Activated naive CD8-positive, alpha-beta T cell treated with anti-CD3 and anti-CD28 coated beads, Interleukin-2, amount 50 U/mL, for 16 hours (primary cell): ENCODE data around the gene SERINC2.

Experiments
- DNase-seq: peaks from one replicate; pipeline ENCODE4 v3.0.0-alpha.2; 2020; ENCODE audit warnings: low read depth, low spot score

The SERINC2 gene

DNA sequence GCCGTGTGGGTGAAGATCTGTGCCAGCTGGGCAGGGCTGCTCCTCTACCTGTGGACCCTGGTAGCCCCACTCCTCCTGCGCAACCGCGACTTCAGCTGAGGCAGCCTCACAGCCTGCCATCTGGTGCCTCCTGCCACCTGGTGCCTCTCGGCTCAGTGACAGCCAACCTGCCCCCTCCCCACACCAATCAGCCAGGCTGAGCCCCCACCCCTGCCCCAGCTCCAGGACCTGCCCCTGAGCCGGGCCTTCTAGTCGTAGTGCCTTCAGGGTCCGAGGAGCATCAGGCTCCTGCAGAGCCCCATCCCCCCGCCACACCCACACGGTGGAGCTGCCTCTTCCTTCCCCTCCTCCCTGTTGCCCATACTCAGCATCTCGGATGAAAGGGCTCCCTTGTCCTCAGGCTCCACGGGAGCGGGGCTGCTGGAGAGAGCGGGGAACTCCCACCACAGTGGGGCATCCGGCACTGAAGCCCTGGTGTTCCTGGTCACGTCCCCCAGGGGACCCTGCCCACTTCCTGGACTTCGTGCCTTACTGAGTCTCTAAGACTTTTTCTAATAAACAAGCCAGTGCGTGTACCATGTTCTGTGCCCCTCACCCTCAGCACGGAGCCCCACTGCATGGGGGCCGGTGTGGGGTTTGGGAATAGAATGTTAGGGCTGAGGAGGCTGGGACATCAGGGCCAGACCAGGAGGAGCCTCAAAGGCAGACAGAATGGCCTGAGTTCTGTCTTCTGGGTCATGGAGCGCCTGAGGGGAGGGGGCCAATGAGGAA is 21.3 kb downstream of the SERINC2 start:
- no peak for DNase-seq

- no peak for DNase-seq
Observed at GRCh38 chr1:31434979-31435378, 22.0 kb downstream of the SERINC2 start.

DNA sequence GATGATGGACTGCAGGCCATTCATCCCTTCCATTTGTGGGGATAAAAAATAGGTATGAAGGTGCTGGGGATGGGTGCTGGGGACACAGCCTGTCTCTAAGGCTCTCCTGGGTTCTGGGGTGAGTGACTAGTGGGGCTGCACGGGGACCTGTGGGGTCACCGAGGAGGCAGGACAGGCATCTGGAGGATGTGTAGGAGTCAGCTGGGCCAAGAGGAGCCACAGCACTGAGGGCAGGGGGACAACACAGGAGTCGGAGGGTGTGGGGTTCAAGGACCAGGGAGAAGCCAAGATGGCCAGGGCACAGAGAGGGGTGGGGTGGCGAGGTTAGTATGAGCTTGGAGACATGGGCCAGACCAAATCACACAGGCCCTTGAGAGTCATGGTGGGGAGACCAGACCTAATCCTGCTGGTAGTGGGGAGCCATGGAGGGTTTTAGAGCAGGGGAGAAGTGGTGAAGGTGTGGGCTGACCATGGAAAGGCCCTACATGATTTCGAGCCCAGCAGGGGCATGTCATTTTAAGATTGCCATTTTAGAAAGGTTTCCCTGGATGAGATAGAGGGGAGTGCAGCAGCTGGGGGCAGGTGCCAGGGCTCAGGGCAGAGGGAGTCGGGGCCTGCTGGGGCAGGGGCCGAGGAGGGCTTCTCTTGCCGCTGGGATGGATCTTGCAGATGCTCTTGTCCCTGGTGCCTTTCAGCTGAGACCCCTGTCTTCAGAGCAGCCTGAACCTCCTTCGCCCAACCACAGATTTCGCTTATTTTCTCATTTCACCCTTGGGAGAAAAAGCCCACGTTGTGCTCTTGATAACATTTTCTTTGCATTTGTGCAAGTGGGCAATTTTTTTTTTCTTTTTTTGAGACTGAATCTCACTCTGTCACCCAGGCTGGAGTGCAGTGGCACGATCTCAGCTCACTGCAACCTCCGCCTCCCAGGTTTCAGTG is 22.7 kb downstream of the SERINC2 start:
- DNase-seq = no peak

- DNase-seq = no peak
Observed at GRCh38 chr1:31436596-31437432, 23.8 kb downstream of the SERINC2 start.

DNA sequence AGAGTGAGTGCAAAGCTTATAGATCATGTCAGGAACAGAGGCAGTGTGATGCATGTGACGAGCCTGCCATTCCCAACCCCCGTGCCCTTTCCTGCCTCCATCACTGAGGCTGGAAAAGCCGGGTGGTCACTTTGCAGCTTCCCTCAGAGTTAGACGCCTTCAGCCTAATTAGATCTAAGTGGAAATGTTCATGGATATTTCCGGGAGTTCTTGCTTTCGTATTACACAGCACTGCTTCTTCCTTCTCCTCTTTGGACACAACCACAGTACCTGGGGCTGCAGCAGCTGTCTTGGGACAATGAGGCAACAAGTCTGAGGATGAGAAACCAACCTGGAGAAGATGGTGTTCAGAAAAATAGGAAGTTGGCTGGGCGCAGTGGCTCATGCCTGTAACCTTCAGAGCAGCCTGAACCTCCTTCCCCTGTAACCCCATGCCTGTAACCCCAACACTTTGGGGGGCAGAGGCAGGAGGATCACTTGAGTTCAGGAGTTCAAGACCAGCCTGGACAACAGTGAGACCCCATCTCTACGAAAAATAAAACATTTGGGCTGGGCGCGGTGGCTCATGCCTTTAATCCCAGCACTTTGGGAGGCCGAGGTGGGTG is 24.5 kb downstream of the SERINC2 start:
- DNase-seq = no peak

DNA sequence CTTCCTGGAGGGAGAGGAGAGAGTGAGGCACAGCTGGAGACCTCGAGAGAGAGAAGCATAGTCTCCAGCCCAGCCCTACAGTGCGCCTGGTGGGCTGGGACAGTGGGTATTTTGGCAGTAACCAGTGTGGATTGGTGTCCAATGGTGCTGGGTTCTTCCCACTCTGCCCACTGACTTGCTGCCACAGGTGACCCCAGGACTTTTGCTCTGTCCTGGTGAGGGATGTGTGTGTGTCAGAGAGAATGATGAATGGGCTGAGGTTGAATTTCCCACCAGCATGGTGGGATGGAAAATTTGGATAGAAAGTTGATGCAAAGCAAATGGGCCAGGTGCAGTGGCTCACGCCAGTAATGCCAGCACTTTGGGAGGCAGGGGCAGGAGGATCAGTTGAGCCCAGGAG is 26.3 kb downstream of the SERINC2 start:
- DNase-seq = no peak

DNA sequence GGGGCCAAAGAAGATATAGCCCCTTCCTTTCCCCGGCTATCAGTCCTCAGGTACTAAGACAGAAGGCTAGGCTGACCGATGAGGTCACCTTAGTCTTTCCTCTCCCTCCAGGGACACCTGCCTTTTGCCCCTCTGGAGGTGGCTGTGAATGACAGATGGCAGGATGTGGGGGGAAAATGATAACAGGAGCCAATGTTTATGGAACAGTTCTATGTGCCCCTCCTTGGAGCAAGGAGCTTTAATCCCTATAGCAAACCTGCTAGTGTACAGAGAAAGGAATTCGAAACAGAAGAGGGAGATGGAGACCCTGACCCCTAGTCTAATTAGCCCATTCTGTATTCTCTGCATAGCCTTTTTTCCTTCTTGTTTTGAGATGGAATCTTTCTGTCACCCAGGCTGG is 28.1 kb downstream of the SERINC2 start:
- DNase-seq = no peak

DNA sequence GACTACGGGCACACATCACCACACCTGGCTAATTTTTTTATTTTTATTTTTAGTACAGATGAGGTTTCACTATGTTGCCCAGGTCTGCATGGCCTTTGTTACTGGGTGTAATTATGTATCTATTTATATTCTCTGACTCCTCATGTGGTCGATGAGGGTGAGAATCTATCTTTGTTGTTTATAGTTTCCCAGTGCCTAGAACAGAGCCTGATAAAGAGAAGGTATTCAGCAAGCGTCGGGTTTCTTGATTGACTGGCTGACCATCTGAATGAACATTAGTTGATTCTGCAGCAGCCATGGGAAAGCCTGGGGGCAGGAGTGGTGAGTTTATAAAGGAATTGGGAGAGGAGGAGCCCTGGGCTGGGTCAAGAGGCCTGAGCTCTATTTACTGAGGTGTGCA is 28.5 kb downstream of the SERINC2 start:
- DNase-seq = no peak

DNA sequence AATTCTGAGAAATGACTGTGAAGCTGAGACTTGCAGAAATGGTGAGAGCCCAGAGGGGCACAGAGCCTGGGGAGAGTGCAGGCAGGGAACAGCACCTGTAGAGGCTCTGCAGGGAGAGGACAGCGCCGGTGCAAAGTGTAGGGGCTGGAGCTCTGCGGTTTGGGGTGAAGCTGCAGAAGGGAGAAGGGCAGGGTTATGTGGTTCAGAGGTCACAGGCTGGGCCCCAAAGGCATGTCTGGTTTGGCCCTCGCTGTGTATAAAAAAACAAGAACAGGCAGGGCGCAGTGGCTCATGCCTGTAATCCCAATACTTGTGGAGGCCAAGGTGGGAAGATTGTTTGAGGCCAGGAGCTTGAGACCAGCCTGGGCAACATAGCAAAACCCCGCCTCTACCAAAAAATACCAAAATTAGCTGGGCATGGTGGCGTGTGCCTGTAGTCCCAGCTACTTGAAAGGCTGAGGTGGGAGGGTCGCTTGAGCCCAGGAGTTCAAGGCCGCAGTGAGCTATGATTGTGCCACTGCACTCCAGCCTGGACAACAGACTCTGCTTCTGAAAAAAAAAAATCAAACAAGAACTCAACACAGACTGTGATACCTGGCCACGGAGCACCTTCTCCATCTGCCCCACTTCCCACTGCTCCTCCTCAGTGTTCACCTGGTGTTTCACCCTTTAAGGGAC is 29.1 kb downstream of the SERINC2 start:
- DNase-seq = no peak

DNA sequence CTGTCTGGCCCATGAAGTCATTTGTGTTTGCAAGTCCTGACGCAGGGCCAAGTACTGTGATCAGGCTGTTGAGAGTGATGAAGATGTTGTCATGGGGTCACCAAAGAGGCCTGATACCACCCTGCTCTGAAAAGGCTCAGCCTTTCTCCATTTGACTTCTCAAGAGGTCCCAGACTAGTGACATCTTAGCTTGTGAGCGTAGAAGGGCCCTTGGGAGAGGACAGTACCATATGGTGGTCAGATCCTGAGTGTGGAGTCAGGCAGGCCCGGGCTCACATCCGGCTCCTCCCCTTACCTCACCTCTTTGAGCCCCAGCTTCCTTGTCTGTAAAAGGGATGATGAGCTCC is 29.6 kb downstream of the SERINC2 start:
- no peak for DNase-seq

- no peak for DNase-seq
Observed at GRCh38 chr1:31443673-31444072, 30.7 kb downstream of the SERINC2 start.

- DNase-seq = no peak
Observed at GRCh38 chr1:31444725-31445448, 31.9 kb downstream of the SERINC2 start.

- no peak for DNase-seq
Observed at GRCh38 chr1:31445951-31446350, 32.9 kb downstream of the SERINC2 start.

- DNase-seq = no peak
Observed at GRCh38 chr1:31447210-31447609, 34.2 kb downstream of the SERINC2 start.

GRCh38 chr1:31453384-31454079 is 40.5 kb downstream of the SERINC2 start:
- DNase-seq = no peak

DNA sequence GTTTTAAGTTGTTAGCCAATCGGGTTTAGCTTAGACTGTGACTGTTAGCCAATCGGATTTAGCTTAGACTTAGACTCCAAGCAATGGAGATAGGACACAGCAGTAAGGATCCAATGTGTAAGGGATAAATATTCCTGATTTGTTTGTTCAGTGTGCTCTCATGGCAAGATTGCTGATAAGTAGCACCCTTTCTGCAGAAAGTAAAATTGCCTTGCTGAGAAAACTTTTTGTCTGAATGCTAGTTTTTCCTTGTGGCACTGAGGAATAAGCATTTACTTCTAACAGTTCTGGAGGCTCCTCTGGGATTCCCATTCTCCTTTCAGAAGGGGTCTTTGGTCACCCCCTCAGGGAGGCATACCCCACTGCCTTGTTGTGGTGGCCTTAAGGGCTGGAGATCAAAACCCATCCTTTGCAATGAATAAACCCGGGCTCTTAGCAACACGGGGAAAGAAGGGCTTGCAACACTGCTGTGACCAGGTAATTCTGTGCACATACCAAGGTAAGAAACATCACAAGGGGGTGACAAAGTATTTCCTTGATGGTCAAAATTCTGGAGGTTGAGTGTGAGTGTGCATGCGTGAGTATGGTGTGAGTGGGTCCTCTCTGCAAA is 45.4 kb downstream of the SERINC2 start:
- DNase-seq = no peak

GRCh38 chr1:31460027-31460426 is 47.0 kb downstream of the SERINC2 start:
- no peak for DNase-seq

- DNase-seq = no peak
Observed at GRCh38 chr1:31467005-31467674, 54.1 kb downstream of the SERINC2 start.
